H1 (cell line): ENCODE data around the gene SLC25A11. TPM values are rescaled to one million over a fixed set of nuclear protein-coding genes. Genes with fewer than 3 reads are reported as not detected.

Source experiments
- BCL11A ChIP-seq, 2 experiments: IDR thresholded peaks; one replicate each; pipeline ENCODE4 v1.6.1; 2011; ENCODE audit warnings: low read depth in 2 of 2, low read length in 2 of 2, mild to moderate bottlenecking in 2 of 2
- RBBP5 ChIP-seq: IDR thresholded peaks from 2 replicates; pipeline ENCODE4 v1.7.1; 2012; ENCODE audit warnings: low read depth, mild to moderate bottlenecking, inconsistent platforms, low read length, moderate library complexity, borderline replicate concordance
- polyA plus RNA-seq, 7 experiments: library from polyadenylated mRNA; depleted of rRNA in 3 of 7; stranded (reverse) in 5 of 7; unstranded in 2 of 7; fragments of >200 nt in 5 of 7; fragments of 200-250 nt in 2 of 7; gene quantifications; 1 replicate in 5 of 7; 2 replicates in 1 of 7; 4 replicates in 1 of 7; pipeline versions ENCODE4 v1.2.1 to v1.2.3, GENCODE V29; 2011 to 2013; ENCODE audit warnings: missing spikeins in 2 of 7, mixed read lengths in 2 of 7
- total RNA-seq: library from RNA; stranded (reverse); fragmentation: NEBNext Ultra II Directional; extraction: Animal tissue kit (Norgen Biotek cat#: 25700); gene quantifications from 2 replicates; pipeline ENCODE4 v1.2.1, GENCODE V29; 2021

SLC25A11 gene
- total and polyA plus RNA-seq, 2 of the 8 experiments (the other 6 are each of a cell fraction or from before 2014, with no cell fraction given) = 55.9 to 97.0 TPM

DNA sequence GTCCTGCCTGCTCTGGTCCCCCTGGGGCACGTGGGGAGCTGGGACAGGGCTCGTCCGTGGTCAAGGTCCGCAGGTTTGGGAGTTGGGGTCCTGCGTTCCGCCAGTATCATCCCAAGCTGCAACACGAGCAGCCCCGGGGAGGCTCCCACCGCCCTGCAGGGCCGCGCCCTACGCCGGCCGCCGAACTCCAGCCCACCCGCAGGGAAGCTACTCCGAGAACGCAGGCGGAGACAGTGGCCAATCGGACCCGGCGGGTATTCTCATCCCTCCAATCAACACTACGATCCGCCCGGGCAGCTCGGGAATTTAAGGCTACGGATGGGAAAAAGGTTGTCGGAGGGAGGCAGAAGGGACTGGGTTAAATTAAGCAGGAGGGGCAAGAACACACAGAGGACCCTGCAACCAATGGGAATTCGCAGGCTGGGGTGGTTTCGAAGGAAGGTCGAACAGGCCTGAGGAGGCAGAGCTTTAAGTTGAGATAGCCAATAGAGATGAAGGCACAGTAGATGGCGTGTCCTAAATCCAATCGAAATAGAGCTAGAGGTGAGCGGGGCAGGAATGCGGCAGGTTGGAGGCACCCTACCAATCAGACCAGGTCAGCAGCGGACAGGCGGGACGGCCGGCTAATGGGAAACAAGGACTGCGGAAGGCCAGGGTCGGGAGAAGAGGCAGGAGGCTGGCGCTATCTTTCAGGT, 27.1 kb upstream of the SLC25A11 start (continued):
- no peak for TF ChIP-seq RBBP5
- TF ChIP-seq BCL11A (IDR thresholded peaks at IDR 0.05; ENCODE audit: low read depth in 2 of 2, low read length in 2 of 2) = no peak
